Tibial artery (tissue), 4 donors: Measurements from ENCODE around the gene HLF.

ENCODE experiments used
- DNase-seq, 2 donors: peaks; one replicate each; pipeline ENCODE4 v3.0.0-alpha.2; 2019
- H3K27ac ChIP-seq, 2 donors: fragments of 200-600 bp; sonication (generic) in 1 of 2; 1 replicate in 1 of 2; 2 replicates in 1 of 2; pipeline ENCODE4 v1.5.1; 2018 to 2019; ENCODE audit warnings: mild to moderate bottlenecking in 1 of 2
- H3K27me3 ChIP-seq, 2 donors: fragments of 200-600 bp; sonication (generic) in 1 of 2; one replicate each; pipeline versions ENCODE4 v1.5.1 to v1.6.0; 2016 to 2019
- H3K36me3 ChIP-seq, 3 donors: fragments of 200-600 bp; sonication (generic) in 2 of 3; one replicate each; pipeline ENCODE4 v1.5.1; 2016 to 2019; ENCODE audit warnings: mild to moderate bottlenecking in 2 of 3
- H3K4me1 ChIP-seq, 4 donors: fragments of 200-600 bp; sonication (generic) in 2 of 4; 1 replicate in 3 of 4; 2 replicates in 1 of 4; pipeline ENCODE4 v1.5.1; 2016 to 2019
- H3K4me3 ChIP-seq, 2 donors: fragments of 200-600 bp; sonication (generic) in 1 of 2; 1 replicate in 1 of 2; 2 replicates in 1 of 2; pipeline ENCODE4 v1.5.1; 2018 to 2019; ENCODE audit warnings: mild to moderate bottlenecking in 2 of 2
- H3K9me3 ChIP-seq, 3 donors: fragments of 200-600 bp; sonication (generic) in 1 of 3; one replicate each; pipeline ENCODE4 v1.5.1; 2016 to 2019
- intact Hi-C: fragments of 100-400 bp; cut with DNase I; formaldehyde crosslinking; loops from one replicate; pipeline ENCODE4 v1.15.0; 2023; ENCODE audit warnings: low total_unique reads
- TF ChIP-seq, protein P1 (sequence below), 2 experiments: fragments of 200-600 bp in 1 of 2; fragments of 450-650 bp in 1 of 2; IDR thresholded peaks; one replicate each; pipeline ENCODE4 v1.5.1; 2017 to 2019; ENCODE audit warnings: antibody characterized with exemption in 2 of 2, mild to moderate bottlenecking in 1 of 2, moderate library complexity in 1 of 2

The HLF gene

GRCh38 chr17:55334285-55334684 is 69.5 kb downstream of the HLF start:
- no peak overlapping the region for H3K4me3 ChIP-seq
- no peaks in the 10 kb centered on the region for H3K36me3 ChIP-seq
- TF ChIP-seq, protein P1, sequence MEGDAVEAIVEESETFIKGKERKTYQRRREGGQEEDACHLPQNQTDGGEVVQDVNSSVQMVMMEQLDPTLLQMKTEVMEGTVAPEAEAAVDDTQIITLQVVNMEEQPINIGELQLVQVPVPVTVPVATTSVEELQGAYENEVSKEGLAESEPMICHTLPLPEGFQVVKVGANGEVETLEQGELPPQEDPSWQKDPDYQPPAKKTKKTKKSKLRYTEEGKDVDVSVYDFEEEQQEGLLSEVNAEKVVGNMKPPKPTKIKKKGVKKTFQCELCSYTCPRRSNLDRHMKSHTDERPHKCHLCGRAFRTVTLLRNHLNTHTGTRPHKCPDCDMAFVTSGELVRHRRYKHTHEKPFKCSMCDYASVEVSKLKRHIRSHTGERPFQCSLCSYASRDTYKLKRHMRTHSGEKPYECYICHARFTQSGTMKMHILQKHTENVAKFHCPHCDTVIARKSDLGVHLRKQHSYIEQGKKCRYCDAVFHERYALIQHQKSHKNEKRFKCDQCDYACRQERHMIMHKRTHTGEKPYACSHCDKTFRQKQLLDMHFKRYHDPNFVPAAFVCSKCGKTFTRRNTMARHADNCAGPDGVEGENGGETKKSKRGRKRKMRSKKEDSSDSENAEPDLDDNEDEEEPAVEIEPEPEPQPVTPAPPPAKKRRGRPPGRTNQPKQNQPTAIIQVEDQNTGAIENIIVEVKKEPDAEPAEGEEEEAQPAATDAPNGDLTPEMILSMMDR (IDR thresholded peaks at IDR 0.05), result no peak
- peak in 1 of 2 donors; percentile 38 for DNase-seq
- intact Hi-C loops, result no loop called here
- H3K27ac ChIP-seq, result no peak overlapping the region
- no peaks in the 10 kb centered on the region for H3K4me1 ChIP-seq
- no peaks in the 10 kb centered on the region for H3K9me3 ChIP-seq
- H3K27me3 ChIP-seq, result no peaks in the 10 kb centered on the region

DNA sequence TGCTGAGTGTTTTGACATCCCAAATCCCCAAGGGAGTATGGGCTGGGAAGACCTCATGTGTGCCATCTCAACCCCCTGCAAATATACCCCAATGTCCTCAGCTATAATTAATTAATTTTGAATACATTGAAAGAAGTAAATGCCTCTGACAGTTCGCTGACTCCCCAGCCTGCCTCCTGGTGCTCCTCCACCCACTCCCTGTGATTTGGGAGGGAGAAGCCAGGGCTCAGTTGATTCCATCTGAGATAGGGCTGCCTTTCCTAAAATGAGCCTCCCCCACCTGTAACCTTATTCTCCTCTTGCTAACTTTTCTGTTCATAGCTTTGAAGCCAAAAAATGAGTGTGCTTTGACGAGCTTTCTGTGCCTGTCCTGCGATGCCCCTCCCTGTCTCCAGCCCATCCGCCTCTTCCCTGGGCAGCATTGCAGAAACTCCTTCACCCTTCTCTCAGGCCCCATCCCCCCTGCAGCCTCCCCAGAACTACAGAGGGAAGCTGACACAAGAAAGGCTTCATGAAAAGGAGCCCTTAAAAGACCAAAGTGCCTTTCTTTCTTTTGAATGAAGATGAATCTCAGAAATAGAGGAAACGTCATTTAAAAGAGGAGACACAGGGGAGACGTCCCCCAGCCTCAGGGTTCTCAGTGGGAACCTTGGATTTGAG is 70.3 kb downstream of the HLF start:
- Histone ChIP-seq H3K36me3 (no peaks in the 10 kb centered on the region), H3K27ac (no peak overlapping the region), H3K4me1 (no peaks in the 10 kb centered on the region), H3K27me3 (no peaks in the 10 kb centered on the region), H3K9me3 (no peaks in the 10 kb centered on the region), H3K4me3 (no peak overlapping the region)
- DNase-seq, result no peak
- TF ChIP-seq, protein P1 (IDR thresholded peaks at IDR 0.05), result no peak
- intact Hi-C loops, result no loop called here

DNA sequence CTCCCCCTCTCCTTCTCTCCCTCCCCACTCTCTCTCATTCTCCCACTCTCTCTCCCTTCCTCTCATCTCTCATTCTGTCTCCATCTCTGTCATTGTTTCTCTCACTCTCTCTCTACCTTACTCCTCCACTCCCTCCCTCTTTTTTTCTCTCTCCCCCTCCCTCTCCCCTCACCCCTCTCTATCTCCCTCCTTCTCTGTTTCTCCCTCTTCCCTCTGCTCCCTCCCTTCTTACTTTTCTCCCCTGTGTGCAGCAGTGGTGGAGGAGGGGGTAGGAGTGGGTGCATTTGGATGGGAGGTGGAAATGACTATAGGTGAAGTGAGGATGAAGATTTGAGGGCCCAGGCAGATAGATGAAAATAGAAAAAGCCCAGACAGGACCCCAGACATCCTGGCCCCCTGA is 70.9 kb downstream of the HLF start:
- H3K36me3 ChIP-seq, result no peaks in the 10 kb centered on the region
- intact Hi-C loops, result no loop called here
- no peaks in the 10 kb centered on the region for H3K27me3 ChIP-seq
- H3K27ac ChIP-seq, result no peak overlapping the region
- no peak for DNase-seq
- TF ChIP-seq, protein P1 (IDR thresholded peaks at IDR 0.05), result no peak
- H3K4me3 ChIP-seq, result no peak overlapping the region
- H3K9me3 ChIP-seq, result no peaks in the 10 kb centered on the region
- H3K4me1 ChIP-seq, result no peaks in the 10 kb centered on the region

DNA sequence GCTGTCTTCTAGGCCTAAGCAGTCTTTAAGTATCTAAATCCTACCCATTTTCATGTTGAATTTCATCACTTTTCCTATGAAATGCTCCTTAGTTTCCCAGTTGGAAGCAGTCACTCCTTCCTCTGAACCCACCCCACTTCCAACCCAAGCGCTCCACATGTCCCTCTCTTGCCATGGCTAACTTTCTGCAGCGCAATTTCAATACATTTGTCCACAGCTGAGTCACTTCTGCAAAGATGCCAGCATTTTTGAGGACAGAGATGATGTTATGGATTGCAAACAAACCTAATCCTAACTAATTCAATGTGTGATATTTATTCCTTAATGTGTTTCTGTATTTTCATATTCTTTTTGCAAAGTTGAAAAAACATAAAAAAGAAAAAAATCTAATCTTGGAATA is 71.7 kb downstream of the HLF start:
- intact Hi-C loops, result no loop called here
- Histone ChIP-seq H3K36me3 (no peaks in the 10 kb centered on the region), H3K9me3 (no peaks in the 10 kb centered on the region), H3K27ac (no peak overlapping the region), H3K4me3 (no peak overlapping the region), H3K27me3 (no peaks in the 10 kb centered on the region), H3K4me1 (no peaks in the 10 kb centered on the region)
- DNase-seq, result no peak
- TF ChIP-seq, protein P1 (IDR thresholded peaks at IDR 0.05), result no peak

DNA sequence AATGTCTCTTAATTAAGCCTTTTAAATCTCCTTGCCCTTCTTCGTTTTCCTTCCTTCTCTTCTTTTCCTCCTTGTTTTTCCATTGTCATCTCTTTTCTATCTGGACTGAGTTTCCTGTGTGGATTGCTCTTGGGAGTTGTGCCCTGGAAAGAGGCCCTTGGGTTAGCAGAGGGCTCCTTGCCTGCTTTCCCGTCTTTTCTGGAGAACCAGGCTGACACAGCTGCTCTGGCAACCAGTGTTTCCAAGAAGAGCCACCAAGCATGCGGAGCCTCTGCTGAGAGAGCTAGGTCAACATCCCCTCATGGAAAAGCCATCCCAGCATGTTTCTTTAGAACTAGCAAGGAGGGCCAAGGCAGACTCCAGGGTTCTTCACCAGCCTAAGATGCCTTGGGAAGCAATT is 75.4 kb downstream of the HLF start:
- intact Hi-C loops, result no loop called here
- TF ChIP-seq, protein P1 (IDR thresholded peaks at IDR 0.05), result no peak

DNA sequence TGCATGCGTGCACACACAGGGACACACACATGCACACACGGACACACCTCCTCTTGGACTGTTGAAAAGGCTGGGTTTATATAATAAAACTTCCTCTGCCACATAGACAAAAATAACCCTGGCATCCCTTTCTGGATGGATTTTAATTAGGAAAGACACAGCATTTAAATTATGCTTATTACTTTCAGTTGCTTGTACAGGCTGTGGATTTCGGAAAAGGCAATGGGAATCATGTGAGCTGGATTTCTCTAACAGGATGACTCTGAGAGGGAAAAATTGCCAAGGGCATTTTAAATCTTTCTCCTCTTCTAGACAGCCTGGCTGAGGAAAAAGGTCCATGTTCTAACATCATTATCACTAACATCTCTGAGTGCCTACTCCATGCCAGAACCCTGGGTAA is 75.9 kb downstream of the HLF start:
- no peaks in the 10 kb centered on the region for H3K4me1 ChIP-seq
- DNase-seq, result no peak
- intact Hi-C loops, result no loop called here
- no peaks in the 10 kb centered on the region for H3K9me3 ChIP-seq
- H3K36me3 ChIP-seq, result no peaks in the 10 kb centered on the region
- TF ChIP-seq, protein P1 (IDR thresholded peaks at IDR 0.05), result no peak
- H3K27ac ChIP-seq, result no peak overlapping the region
- no peak overlapping the region for H3K4me3 ChIP-seq
- no peaks in the 10 kb centered on the region for H3K27me3 ChIP-seq

More for the DNA sequence above, 75.4 kb downstream of the HLF start:
- Histone ChIP-seq H3K36me3 (no peaks in the 10 kb centered on the region), H3K27ac (no peak overlapping the region), H3K9me3 (no peaks in the 10 kb centered on the region), H3K4me3 (no peak overlapping the region), H3K27me3 (no peaks in the 10 kb centered on the region), H3K4me1 (no peaks in the 10 kb centered on the region)
- no peak for DNase-seq
